ENCODE measurements around the gene SPEM3.
"Not testable (repeated sequence)": the region's sequence is repeated elsewhere in the genome, so short reads cannot be mapped to it uniquely, and the experiment has no call there.

Gene SPEM3

DNA sequence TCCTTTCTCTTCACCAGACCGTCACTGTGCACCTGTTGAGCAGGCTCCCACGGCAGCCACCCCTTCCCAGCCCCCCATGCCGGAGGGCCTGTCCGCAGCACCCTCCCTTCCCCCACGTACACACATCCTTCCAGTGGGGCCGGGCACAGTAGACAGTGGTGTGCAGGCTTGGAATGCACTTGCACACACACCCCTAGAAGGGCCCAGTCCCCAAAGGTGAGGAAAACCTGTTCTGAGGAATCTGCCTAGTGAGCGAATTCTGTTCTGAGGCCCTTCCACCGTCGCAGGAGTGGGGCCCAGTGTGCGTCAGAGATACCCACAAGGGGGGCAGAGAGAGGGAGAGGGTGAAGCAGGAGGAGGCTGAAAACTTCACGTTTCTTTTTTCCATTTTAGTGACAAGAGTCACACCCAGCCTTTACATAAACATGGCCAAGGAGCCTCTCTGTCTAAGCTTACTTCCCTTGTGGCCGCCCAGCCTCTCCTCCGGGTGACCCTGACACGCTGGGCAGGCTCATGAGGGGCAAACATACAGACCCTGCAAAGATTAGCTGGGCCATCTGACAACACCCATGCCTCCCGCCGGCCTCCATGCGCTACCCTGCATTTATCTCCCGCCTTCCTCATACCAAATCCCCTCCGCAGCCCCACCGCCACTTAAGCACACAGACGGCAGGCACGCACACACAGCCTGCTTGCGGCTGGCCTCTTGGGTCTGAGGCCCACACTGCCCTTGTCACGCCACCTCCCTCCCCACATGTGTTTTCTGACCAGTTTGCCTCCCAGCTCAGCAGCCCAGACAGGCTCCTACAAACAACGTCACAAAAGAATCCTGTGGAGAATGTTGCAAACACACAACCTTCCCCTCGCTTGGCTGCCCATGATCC lies 49.0 kb downstream of the SPEM3 start:
- peak; percentile 55 to 77 for DNase-seq (ENCODE audit: low read depth in 1 of 2, low spot score in 1 of 2)
- TF ChIP-seq JUND (IDR thresholded peaks at IDR 0.05; ENCODE audit: low read depth): no peak
- in situ Hi-C loops (cut with HindIII; ENCODE audit: low pct_unique_long_range_greater_than_20kb, low sequenced_read_pairs): no loop called here

DNA sequence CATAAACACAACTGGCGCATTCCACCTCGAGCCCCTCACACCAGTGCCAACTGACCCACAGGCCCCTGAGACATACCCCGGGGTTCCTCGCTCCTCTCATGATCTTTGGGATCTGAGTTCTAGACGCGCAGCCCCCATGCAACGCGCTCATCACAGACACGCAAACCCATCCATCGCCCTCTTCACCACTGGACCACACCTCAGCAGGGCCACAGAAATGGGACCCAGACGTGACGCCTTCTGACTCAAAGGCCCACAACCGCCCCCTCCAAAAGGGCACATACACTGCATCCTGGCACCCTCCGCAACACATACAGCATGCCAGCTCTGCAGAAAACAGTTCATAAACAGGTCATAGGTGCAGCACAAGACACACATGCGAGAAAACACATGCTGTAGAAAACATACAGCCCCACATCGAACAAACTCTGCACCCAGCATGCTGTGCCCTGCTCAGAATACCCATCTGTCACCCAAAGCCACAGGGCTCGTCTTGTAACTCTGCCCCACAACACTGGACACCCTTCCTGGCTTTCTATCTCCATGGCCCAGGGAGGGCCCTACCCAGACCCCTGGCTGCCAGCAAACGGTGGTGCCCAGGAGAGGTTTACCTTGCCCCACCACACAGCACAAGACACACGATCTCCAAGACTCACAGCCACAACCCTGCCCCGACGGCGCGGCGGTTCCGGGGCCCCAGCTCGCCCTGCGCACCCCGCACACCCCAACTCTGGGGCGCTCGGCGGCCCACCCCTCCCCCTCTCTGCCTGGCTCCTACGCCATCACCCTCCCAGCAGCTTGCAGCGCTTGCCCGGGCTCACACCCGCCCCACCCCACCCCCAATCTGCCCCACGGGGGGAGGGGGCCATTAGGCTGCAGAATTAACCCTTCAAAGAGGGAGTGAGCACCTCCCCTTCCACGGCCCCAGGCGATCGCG lies 49.9 kb downstream of the SPEM3 start:
- in situ Hi-C loops (cut with HindIII; ENCODE audit: low pct_unique_long_range_greater_than_20kb, low sequenced_read_pairs): no loop called here
- DNase-seq (ENCODE audit: low read depth in 1 of 2, low spot score in 1 of 2): peak; percentile 56
- TF ChIP-seq JUND (IDR thresholded peaks at IDR 0.05; ENCODE audit: low read depth): no peak

DNA sequence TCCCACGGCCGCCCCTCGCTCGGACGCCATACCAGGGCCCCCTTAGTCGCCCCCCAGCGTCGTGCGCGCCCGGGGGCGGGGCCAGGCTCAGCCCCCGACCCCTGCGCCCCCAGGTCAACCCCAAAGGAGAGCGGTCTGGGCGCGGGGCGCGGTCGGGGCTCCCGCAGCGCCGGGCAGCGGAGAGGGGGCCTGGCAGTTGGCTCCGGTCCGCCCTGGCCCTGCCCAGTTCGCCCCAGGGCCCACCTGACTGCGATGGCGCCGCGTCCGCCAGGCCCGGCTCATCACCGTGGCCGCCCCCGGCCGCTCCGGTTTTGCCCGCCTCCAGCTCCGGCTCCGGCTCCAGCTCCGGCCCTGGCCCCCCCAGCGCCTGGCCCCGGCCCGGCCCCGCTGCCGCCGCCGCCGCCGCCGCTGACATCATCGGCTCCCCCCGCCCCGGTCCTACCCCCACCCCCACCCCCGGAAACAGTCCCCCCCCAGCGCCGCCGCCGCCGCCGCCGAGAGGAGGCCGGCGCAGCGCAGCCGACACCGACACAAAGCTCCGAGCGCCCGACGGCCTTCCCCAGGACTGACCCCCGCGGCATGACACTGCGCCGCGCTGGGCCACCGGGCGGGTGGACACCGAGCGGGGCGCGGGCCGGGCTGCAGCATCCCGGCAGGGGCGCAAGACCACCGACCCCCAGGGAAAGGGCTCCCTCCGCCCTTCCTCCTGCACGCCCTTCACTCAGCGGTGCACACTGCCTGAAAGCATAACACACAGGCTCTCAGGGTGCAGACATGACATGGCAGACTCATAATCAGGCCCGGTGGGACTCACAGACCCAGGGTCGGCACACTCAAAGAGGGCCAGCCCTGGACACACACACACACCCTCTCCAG lies 50.8 kb downstream of the SPEM3 start, which contains the start of gene ZBTB4:
ZBTB4 (minus strand) TSS at position 419 of the 876 bp plus-strand sequence. CDS start 12,830 bp downstream, outside the sequence.
- in situ Hi-C loops (cut with HindIII; ENCODE audit: low pct_unique_long_range_greater_than_20kb, low sequenced_read_pairs): no loop called here
- DNase-seq (ENCODE audit: low read depth in 1 of 2, low spot score in 1 of 2): peak; percentile 47 to 56
- no peak for TF ChIP-seq JUND (IDR thresholded peaks at IDR 0.05; ENCODE audit: low read depth)

GRCh38 chr17:7480089-7480384 lies 51.4 kb downstream of the SPEM3 start:
- TF ChIP-seq JUND (IDR thresholded peaks at IDR 0.05; ENCODE audit: low read depth): no peak
- no peak for DNase-seq (ENCODE audit: low read depth in 1 of 2, low spot score in 1 of 2)
- in situ Hi-C loops (cut with HindIII; ENCODE audit: low pct_unique_long_range_greater_than_20kb, low sequenced_read_pairs): no loop called here

GRCh38 chr17:7481275-7481674 lies 52.6 kb downstream of the SPEM3 start, which contains the start of gene SLC35G6:
SLC35G6 (plus strand) TSS chr17:7481446; CDS start chr17:7481517, 71 bp downstream.
- DNase-seq (ENCODE audit: low read depth in 1 of 2, low spot score in 1 of 2); in situ Hi-C loops (cut with HindIII; ENCODE audit: low pct_unique_long_range_greater_than_20kb, low sequenced_read_pairs): not testable (repeated sequence)

DNA sequence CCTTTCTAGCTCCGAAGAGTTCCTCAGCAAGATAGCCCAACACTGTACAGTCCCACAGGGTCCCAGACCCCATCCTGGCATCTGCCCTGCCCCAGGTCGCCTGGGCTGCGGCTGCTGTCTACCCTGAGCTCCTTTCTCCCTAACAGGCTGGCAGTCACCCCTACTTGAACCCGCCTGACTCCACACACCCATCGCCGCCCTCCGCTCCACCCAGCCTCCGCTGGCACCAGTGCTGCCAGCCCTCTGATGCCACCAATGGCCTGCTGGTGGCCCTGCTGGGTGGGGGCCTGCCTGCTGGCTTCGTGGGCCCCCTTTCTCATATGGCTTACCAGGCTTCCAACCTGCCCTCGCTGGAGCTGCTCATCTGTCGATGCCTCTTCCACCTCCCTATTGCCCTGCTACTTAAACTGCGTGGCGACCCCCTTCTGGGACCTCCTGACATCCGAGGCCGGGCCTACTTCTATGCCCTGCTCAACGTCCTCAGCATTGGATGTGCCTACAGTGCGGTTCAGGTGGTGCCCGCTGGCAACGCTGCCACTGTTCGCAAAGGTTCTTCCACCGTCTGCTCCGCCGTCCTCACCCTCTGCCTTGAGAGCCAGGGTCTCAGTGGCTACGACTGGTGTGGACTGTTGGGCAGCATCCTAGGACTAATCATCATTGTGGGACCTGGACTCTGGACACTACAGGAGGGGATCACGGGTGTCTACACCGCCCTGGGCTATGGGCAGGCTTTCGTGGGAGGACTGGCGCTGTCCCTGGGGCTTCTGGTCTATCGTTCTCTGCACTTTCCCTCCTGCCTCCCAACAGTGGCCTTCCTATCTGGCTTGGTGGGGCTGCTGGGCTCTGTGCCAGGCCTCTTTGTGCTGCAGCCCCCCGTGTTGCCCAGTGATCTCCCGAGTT lies 53.4 kb downstream of the SPEM3 start:
- DNase-seq (ENCODE audit: low read depth in 1 of 2, low spot score in 1 of 2); in situ Hi-C loops (cut with HindIII; ENCODE audit: low pct_unique_long_range_greater_than_20kb, low sequenced_read_pairs): not testable (repeated sequence)

Measured in T47D (cell line).